Endothelial cell of umbilical vein (primary cell): ENCODE measurements around the gene PPP1CB. TPM values are rescaled to one million over a fixed set of nuclear protein-coding genes. Genes with fewer than 3 reads are reported as not detected.

Experiments
- BruUV-seq: library from RNA; stranded (reverse); fragments of 400-500 nt; replicated peaks from 2 replicates; lab custom pipeline; 2021; lab: Mats Ljungman, UMichigan
- CTCF ChIA-PET: fragments of 300-600, 350-600 bp; sonication (Branson Sonifier 250); formaldehyde crosslinking; loops from one replicate; lab custom pipeline; 2021; ENCODE audit warnings: antibody characterized with exemption, inconsistent platforms; lab: Charles Lee
- POLR2A ChIA-PET: fragments of 300-600, 350-600 bp; sonication (Branson Sonifier 250); formaldehyde crosslinking; loops from one replicate; lab custom pipeline; 2021; ENCODE audit warnings: antibody characterized with exemption, inconsistent platforms; lab: Charles Lee
- DNase-seq: peaks from one replicate; pipeline ENCODE4 v3.0.0-alpha.2; 2011; ENCODE audit warnings: low read depth, low spot score
- FAIRE-seq: peaks from 2 replicates; lab custom pipeline; 2011; peaks lifted over from hg19 to GRCh38; lab: Jason Lieb, UNC
- H2AFZ ChIP-seq: 2 replicates; pipeline ENCODE4 v1.6.0; 2012; ENCODE audit warnings: low read depth, low read length, control low read depth, inconsistent platforms
- H3K27ac ChIP-seq: 2 replicates; pipeline ENCODE4 v1.5.1; 2011; ENCODE audit warnings: low read depth, mild to moderate bottlenecking, control low read depth, low read length, moderate library complexity; ENCODE audit not compliant: insufficient read depth
- H3K27me3 ChIP-seq, 2 experiments: 2 replicates each; pipeline versions ENCODE4 v1.6.0 to v1.6.1; 2011; ENCODE audit warnings: low read length in 2 of 2, mixed read lengths in 1 of 2; ENCODE audit not compliant: control insufficient read depth in 2 of 2, insufficient read depth in 2 of 2
- H3K36me3 ChIP-seq, 2 experiments: 2 replicates in 1 of 2; 3 replicates in 1 of 2; pipeline ENCODE4 v1.5.1; 2011; ENCODE audit warnings: low read length in 2 of 2, mild to moderate bottlenecking in 1 of 2, moderate library complexity in 1 of 2; ENCODE audit not compliant: control insufficient read depth in 2 of 2, insufficient read depth in 2 of 2; ENCODE audit errors: extremely low read depth in 1 of 2
- H3K4me1 ChIP-seq: 3 replicates; pipeline ENCODE4 v1.5.1; 2011; ENCODE audit warnings: mild to moderate bottlenecking, low read length; ENCODE audit not compliant: control insufficient read depth, insufficient read depth; ENCODE audit errors: extremely low read depth
- H3K4me2 ChIP-seq: 2 replicates; pipeline ENCODE4 v1.6.1; 2011; ENCODE audit warnings: low read length, control low read depth, mixed read lengths; ENCODE audit not compliant: insufficient read depth
- H3K4me3 ChIP-seq, 3 experiments: fragments of 200-600 bp in 1 of 3; sonication (generic), shearing (Covaris generic) in 1 of 3; replicated peaks in 1 of 3; 2 replicates each; pipeline ENCODE4 v1.5.1; 2011 to 2016; ENCODE audit warnings: control low read depth in 3 of 3, low read length in 3 of 3, mild to moderate bottlenecking in 2 of 3, inconsistent platforms in 1 of 3, low read depth in 1 of 3, moderate library complexity in 1 of 3; ENCODE audit not compliant: insufficient read depth in 1 of 3
- H3K79me2 ChIP-seq: 2 replicates; pipeline ENCODE4 v1.6.0; 2012; ENCODE audit warnings: low read length, inconsistent platforms; ENCODE audit not compliant: control insufficient read depth, insufficient read depth
- H3K9ac ChIP-seq: replicated peaks from 2 replicates; pipeline ENCODE3; 2011; ENCODE audit warnings: low read length, control low read depth; ENCODE audit not compliant: insufficient read depth; ENCODE audit errors: extremely low read depth
- H3K9me1 ChIP-seq: replicated peaks from 3 replicates; pipeline ENCODE4 v1.6.0; 2011; ENCODE audit warnings: mild to moderate bottlenecking, low read length; ENCODE audit not compliant: control insufficient read depth, insufficient read depth; ENCODE audit errors: extremely low read depth
- H3K9me3 ChIP-seq: replicated peaks from 2 replicates; pipeline ENCODE4 v1.5.1; 2012; ENCODE audit warnings: low read length, inconsistent platforms; ENCODE audit not compliant: control insufficient read depth, insufficient read depth
- H4K20me1 ChIP-seq: replicated peaks from 2 replicates; pipeline ENCODE3; 2011; ENCODE audit warnings: mild to moderate bottlenecking, low read length; ENCODE audit not compliant: control insufficient read depth, insufficient read depth; ENCODE audit errors: extremely low read depth
- EZH2 ChIP-seq: IDR thresholded peaks from 2 replicates; pipeline ENCODE4 v1.6.1; 2012; ENCODE audit warnings: borderline replicate concordance, low read depth, mild to moderate bottlenecking, moderate library complexity, low read length, inconsistent platforms; ENCODE audit not compliant: severe bottlenecking
- FOS ChIP-seq: IDR thresholded peaks from 2 replicates; pipeline ENCODE4 v1.6.1; 2011; ENCODE audit warnings: mild to moderate bottlenecking, low read length, moderate library complexity, borderline replicate concordance; ENCODE audit not compliant: insufficient read depth
- GATA2 ChIP-seq: IDR thresholded peaks from 2 replicates; pipeline ENCODE4 v1.7.0; 2011; ENCODE audit warnings: low read depth, mild to moderate bottlenecking, moderate library complexity, mixed read lengths, low read length; ENCODE audit not compliant: insufficient read length, insufficient read depth
- JUN ChIP-seq: IDR thresholded peaks from 2 replicates; pipeline ENCODE4 v1.6.1; 2011; ENCODE audit warnings: borderline replicate concordance, low read depth; ENCODE audit not compliant: insufficient read length, insufficient read depth
- MAX ChIP-seq: IDR thresholded peaks from 2 replicates; pipeline ENCODE4 v1.6.1; 2011; ENCODE audit not compliant: insufficient read depth, insufficient read length
- MYC ChIP-seq: IDR thresholded peaks from one replicate; pipeline ENCODE4 v1.6.1; 2011; ENCODE audit warnings: mild to moderate bottlenecking, low read depth, low read length
- POLR2A ChIP-seq: IDR thresholded peaks from 2 replicates; pipeline ENCODE4 v1.6.1; 2012; ENCODE audit warnings: low read depth, mild to moderate bottlenecking, control low read depth, low read length
- POLR2AphosphoS5 ChIP-seq: IDR thresholded peaks from 2 replicates; pipeline ENCODE4 v1.6.1; 2012; ENCODE audit warnings: low read depth, mild to moderate bottlenecking, control low read depth, low read length, moderate library complexity; ENCODE audit not compliant: insufficient read depth
- dilution Hi-C: fragments of 300-500 bp; cut with MboI; formaldehyde crosslinking; loops from one replicate; pipeline ENCODE4 v1.15.0; 2019; ENCODE audit warnings: low sequenced_read_pairs; ENCODE audit not compliant: extremely low pct_ligation_motif_present
- intact Hi-C: fragments of 100-400 bp; cut with micrococcal nuclease; formaldehyde crosslinking; loops from one replicate; pipeline ENCODE4 v1.10.0; 2022
- polyA plus RNA-seq, 4 experiments: library from polyadenylated mRNA; depleted of rRNA in 3 of 4; stranded (reverse) in 3 of 4; unstranded in 1 of 4; fragments of >200 nt; gene quantifications; 2 replicates each; pipeline versions ENCODE4 v1.2.1 to v1.2.3, GENCODE V29; 2011 to 2012; ENCODE audit warnings: missing spikeins in 1 of 4
- total RNA-seq: library from RNA; stranded (reverse); gene quantifications from 2 replicates; pipeline ENCODE4 v1.2.3, GENCODE V29; 2021
- TF ChIP-seq, protein P1 (sequence below), 2 donors: IDR thresholded peaks; 1 replicate in 1 of 2; 2 replicates in 1 of 2; pipeline ENCODE4 v1.5.1; 2011; ENCODE audit warnings: low read length in 2 of 2, mild to moderate bottlenecking in 2 of 2, moderate library complexity in 2 of 2, control low read depth in 1 of 2, inconsistent platforms in 1 of 2, low read depth in 1 of 2; ENCODE audit not compliant: insufficient read depth in 1 of 2; ENCODE audit errors: extremely low read depth in 1 of 2

The PPP1CB gene
- total and polyA plus RNA-seq, 2 donors (not counting 3 experiments of a cell fraction or from before 2014, with no cell fraction given): 29.8 to 163 TPM

GRCh38 chr2:28767337-28767736, 15.7 kb downstream of the PPP1CB start:
- H3K27ac ChIP-seq: no peak overlapping the region
- H3K4me3 ChIP-seq: no peak overlapping the region
- H3K27me3 ChIP-seq: no peaks in the 10 kb centered on the region
- BruUV-seq: no TSS peak
- POLR2A ChIA-PET: no interaction called here
- no peak overlapping the region for H2AFZ ChIP-seq
- dilution Hi-C loops (no loop called here), intact Hi-C loops (no loop called here)
- H4K20me1 ChIP-seq: peaks cover 25% of the 10 kb centered on the region
- no peak for FAIRE-seq
- TF ChIP-seq MAX (no peak), FOS (no peak), EZH2 (no peak), MYC (no peak), POLR2AphosphoS5 (no peak), POLR2A (no peak), GATA2 (no peak), JUN (no peak)
- TF ChIP-seq, protein P1, sequence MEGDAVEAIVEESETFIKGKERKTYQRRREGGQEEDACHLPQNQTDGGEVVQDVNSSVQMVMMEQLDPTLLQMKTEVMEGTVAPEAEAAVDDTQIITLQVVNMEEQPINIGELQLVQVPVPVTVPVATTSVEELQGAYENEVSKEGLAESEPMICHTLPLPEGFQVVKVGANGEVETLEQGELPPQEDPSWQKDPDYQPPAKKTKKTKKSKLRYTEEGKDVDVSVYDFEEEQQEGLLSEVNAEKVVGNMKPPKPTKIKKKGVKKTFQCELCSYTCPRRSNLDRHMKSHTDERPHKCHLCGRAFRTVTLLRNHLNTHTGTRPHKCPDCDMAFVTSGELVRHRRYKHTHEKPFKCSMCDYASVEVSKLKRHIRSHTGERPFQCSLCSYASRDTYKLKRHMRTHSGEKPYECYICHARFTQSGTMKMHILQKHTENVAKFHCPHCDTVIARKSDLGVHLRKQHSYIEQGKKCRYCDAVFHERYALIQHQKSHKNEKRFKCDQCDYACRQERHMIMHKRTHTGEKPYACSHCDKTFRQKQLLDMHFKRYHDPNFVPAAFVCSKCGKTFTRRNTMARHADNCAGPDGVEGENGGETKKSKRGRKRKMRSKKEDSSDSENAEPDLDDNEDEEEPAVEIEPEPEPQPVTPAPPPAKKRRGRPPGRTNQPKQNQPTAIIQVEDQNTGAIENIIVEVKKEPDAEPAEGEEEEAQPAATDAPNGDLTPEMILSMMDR (IDR thresholded peaks at IDR 0.05; ENCODE audit: extremely low read depth in 1 of 2, insufficient read depth in 1 of 2, low read depth in 1 of 2, low read length in 2 of 2): no peak
- H3K9ac ChIP-seq: no peak overlapping the region
- H3K9me1 ChIP-seq: no peaks in the 10 kb centered on the region
- peaks cover 98% of the 10 kb centered on the region for H3K79me2 ChIP-seq
- H3K4me2 ChIP-seq: no peak overlapping the region
- H3K36me3 ChIP-seq: peaks cover 0 to 2% of the 10 kb centered on the region in 2 experiments
- CTCF ChIA-PET: no interaction called here
- no peak for DNase-seq
- H3K9me3 ChIP-seq: no peaks in the 10 kb centered on the region
- no peaks in the 10 kb centered on the region for H3K4me1 ChIP-seq
